ENCODE data around the gene TMEM72.

- TF ChIP-seq SNAI2 (CRISPR knock-in tag; IDR thresholded peaks at IDR 0.05) (no peak), ZFP30 (CRISPR knock-in tag; IDR thresholded peaks at IDR 0.05) (no peak), CREB5 (CRISPR knock-in tag; IDR thresholded peaks at IDR 0.05; ENCODE audit: low read depth) (no peak), RARB (CRISPR knock-in tag; IDR thresholded peaks at IDR 0.05) (no peak), ARNTL (CRISPR knock-in tag; IDR thresholded peaks at IDR 0.05; ENCODE audit: borderline replicate concordance, low read depth) (no peak), TSHZ2 (CRISPR knock-in tag; IDR thresholded peaks at IDR 0.05) (no peak), PATZ1 (CRISPR knock-in tag; IDR thresholded peaks at IDR 0.05; ENCODE audit: borderline replicate concordance) (no peak), CSRNP3 (CRISPR knock-in tag; IDR thresholded peaks at IDR 0.05) (no peak), PPARA (CRISPR knock-in tag; IDR thresholded peaks at IDR 0.05; ENCODE audit: borderline replicate concordance) (no peak)
These were observed 15.7 kb downstream of the TMEM72 start for GRCh38 chr10:44926751-44927351.

All from SK-N-SH treated with all-trans-retinoic acid at 6 μM for 48 hours (cell line).